ENCODE measurements around the gene TLK2. TPM values are rescaled to one million over a fixed set of nuclear protein-coding genes. Genes with fewer than 3 reads are reported as not detected.
"Not testable (repeated sequence)": the region's sequence is repeated elsewhere in the genome, so short reads cannot be mapped to it uniquely, and the experiment has no call there.

The TLK2 gene
- total RNA-seq, 2 donors from 2014 or later = 40.5 to 51.6 TPM

- ATAC-seq; intact Hi-C loops (cut with DNase I, micrococcal nuclease): not testable (repeated sequence)
Observed at GRCh38 chr17:62536557-62536956, 57.9 kb downstream of the TLK2 start.

GRCh38 chr17:62541073-62541472 is 62.4 kb downstream of the TLK2 start:
- intact Hi-C loops (cut with DNase I, micrococcal nuclease); ATAC-seq; DNase-seq: not testable (repeated sequence)

More at GRCh38 chr17:62536557-62536956, 57.9 kb downstream of the TLK2 start:
- not testable (repeated sequence) for DNase-seq

- intact Hi-C loops (cut with DNase I, micrococcal nuclease); DNase-seq; ATAC-seq: not testable (repeated sequence)
Observed at GRCh38 chr17:62543278-62543775, 64.7 kb downstream of the TLK2 start.

- ATAC-seq; DNase-seq; intact Hi-C loops (cut with DNase I, micrococcal nuclease): not testable (repeated sequence)
Observed at GRCh38 chr17:62546066-62546465, 67.4 kb downstream of the TLK2 start.

- DNase-seq; intact Hi-C loops (cut with DNase I, micrococcal nuclease): not testable (repeated sequence)
- peak; percentile 92 for ATAC-seq
Observed at GRCh38 chr17:62552851-62553659, 74.4 kb downstream of the TLK2 start.

GRCh38 chr17:62557532-62557931 is 78.9 kb downstream of the TLK2 start:
- intact Hi-C loops (cut with DNase I, micrococcal nuclease); DNase-seq; ATAC-seq: not testable (repeated sequence)

- intact Hi-C loops (cut with DNase I, micrococcal nuclease); DNase-seq: not testable (repeated sequence)
- peak; percentile 73 for ATAC-seq
Observed at GRCh38 chr17:62558941-62559340, 80.3 kb downstream of the TLK2 start.

GRCh38 chr17:62560971-62561370 is 82.3 kb downstream of the TLK2 start:
- ATAC-seq; intact Hi-C loops (cut with DNase I, micrococcal nuclease); DNase-seq: not testable (repeated sequence)

GRCh38 chr17:62562656-62563055 is 84.0 kb downstream of the TLK2 start:
- peak; percentile 58 for ATAC-seq
- intact Hi-C loops (cut with DNase I, micrococcal nuclease) = no loop called here

GRCh38 chr17:62565817-62566216 is 87.2 kb downstream of the TLK2 start:
- intact Hi-C loops (cut with DNase I, micrococcal nuclease) = no loop called here
- DNase-seq = no peak
- no peak for ATAC-seq

More at GRCh38 chr17:62562656-62563055, 84.0 kb downstream of the TLK2 start:
- DNase-seq = no peak

GRCh38 chr17:62566996-62567578 is 88.5 kb downstream of the TLK2 start:
- ATAC-seq (no peak), DNase-seq (no peak)
- intact Hi-C loops (cut with DNase I, micrococcal nuclease) = no loop called here

- intact Hi-C loops (cut with DNase I, micrococcal nuclease) = no loop called here
- ATAC-seq (no peak), DNase-seq (no peak)
Observed at GRCh38 chr17:62572488-62572887, 93.9 kb downstream of the TLK2 start.

- intact Hi-C loops (cut with DNase I, micrococcal nuclease) = no loop called here
- DNase-seq (no peak), ATAC-seq (peak; percentile 33)
Observed at GRCh38 chr17:62572888-62573401, 94.3 kb downstream of the TLK2 start.

- intact Hi-C loops (cut with DNase I, micrococcal nuclease) = no loop called here
- DNase-seq = no peak
- peak; percentile 92 for ATAC-seq
Observed at GRCh38 chr17:62573480-62574117, 95.0 kb downstream of the TLK2 start.

- intact Hi-C loops (cut with DNase I, micrococcal nuclease) = no loop called here
- ATAC-seq (no peak), DNase-seq (no peak)
Observed at GRCh38 chr17:62576382-62576781, 97.8 kb downstream of the TLK2 start.

GRCh38 chr17:62578757-62579487 is 100.3 kb downstream of the TLK2 start:
- intact Hi-C loops (cut with DNase I, micrococcal nuclease) = no loop called here
- no peak for DNase-seq
- no peak for ATAC-seq

GRCh38 chr17:62580947-62581346 is 102.3 kb downstream of the TLK2 start:
- no peak for ATAC-seq
- DNase-seq = no peak
- intact Hi-C loops (cut with DNase I, micrococcal nuclease) = no loop called here

- intact Hi-C loops (cut with DNase I, micrococcal nuclease) = no loop called here
- DNase-seq (no peak), ATAC-seq (no peak)
Observed at GRCh38 chr17:62581764-62582163, 103.1 kb downstream of the TLK2 start.

- ATAC-seq = no peak
- intact Hi-C loops (cut with DNase I, micrococcal nuclease) = no loop called here
- DNase-seq = no peak
Observed at GRCh38 chr17:62587554-62587953, 108.9 kb downstream of the TLK2 start.

Data from left colon (tissue), 2 donors.